Neural crest cell (in vitro differentiated cells): ENCODE data around the gene ZNF503. TPM values are rescaled to one million over a fixed set of nuclear protein-coding genes. Genes with fewer than 3 reads are reported as not detected.

ENCODE experiments used
- DNase-seq: peaks from one replicate; pipeline ENCODE4 v3.0.0; 2021; ENCODE audit warnings: low read depth, mixed read lengths, low spot score
- H3K27ac Mint-ChIP-seq: one replicate; pipeline ENCODE4 v1.8.0; 2021; ENCODE audit warnings: mild to moderate bottlenecking, mixed read lengths; ENCODE audit not compliant: unreplicated experiment
- H3K27me3 Mint-ChIP-seq: 2 replicates; pipeline ENCODE4 v1.8.0; 2021; ENCODE audit warnings: low read depth, mild to moderate bottlenecking, mixed read lengths
- H3K36me3 Mint-ChIP-seq: 2 replicates; pipeline ENCODE4 v1.8.0; 2021; ENCODE audit warnings: low read depth, mild to moderate bottlenecking, mixed read lengths
- H3K4me1 Mint-ChIP-seq: 2 replicates; pipeline ENCODE4 v1.8.0; 2021; ENCODE audit warnings: mixed read lengths
- H3K4me3 Mint-ChIP-seq: one replicate; pipeline ENCODE4 v1.8.0; 2021; ENCODE audit warnings: mild to moderate bottlenecking, mixed read lengths
- H3K9me3 Mint-ChIP-seq: 2 replicates; pipeline ENCODE4 v1.8.0; 2021; ENCODE audit warnings: mixed read lengths
- CTCF ChIP-seq: fragments of 200-600 bp; sonication (generic); conservative IDR thresholded peaks from 2 replicates; pipeline ENCODE4 v1.5.0; 2021; ENCODE audit warnings: antibody characterized with exemption, mild to moderate bottlenecking
- total RNA-seq: library from RNA; stranded (reverse); gene quantifications from 2 replicates; pipeline ENCODE4 v1.2.1, GENCODE V29; 2021

ZNF503 gene
- total RNA-seq, 1 donor from 2014 or later: 15.9 TPM

GRCh38 chr10:75350791-75351190, 50.8 kb downstream of the ZNF503 start:
- no peak for TF ChIP-seq CTCF
- Mint-ChIP-seq H3K36me3 (no peaks in the 10 kb centered on the region), H3K9me3 (no peaks in the 10 kb centered on the region), H3K27ac (no peak overlapping the region), H3K27me3 (no peaks in the 10 kb centered on the region), H3K4me1 (peaks cover 15% of the 10 kb centered on the region), H3K4me3 (no peak overlapping the region)
- DNase-seq: no peak

Other genes starting within 250 kb of the ZNF503 start
- 197 and 202 TPM in 2 replicates for gene VDAC2, start 191.0 kb downstream of the ZNF503 start, total RNA-seq
- gene COMTD1, start 165.8 kb downstream of the ZNF503 start, total RNA-seq: 4.7 and 6.3 TPM in 2 replicates
- 0.98 and 3.1 TPM in 2 replicates for gene LRMDA, start 29.9 kb upstream of the ZNF503 start, total RNA-seq